PC-9 (cell line): ENCODE results near the gene CHEK1.
"Not testable (repeated sequence)": the region's sequence is repeated elsewhere in the genome, so short reads cannot be mapped to it uniquely, and the experiment has no call there.

Experiments used
- CTCF ChIP-seq: fragments of 200-600 bp; sonication (generic); conservative IDR thresholded peaks from 2 replicates; pipeline ENCODE4 v1.6.1; 2017; ENCODE audit warnings: mixed run types, antibody characterized with exemption, mild to moderate bottlenecking, moderate library complexity
- EZH2 ChIP-seq: fragments of 200-600 bp; sonication (generic); IDR thresholded peaks from 2 replicates; pipeline ENCODE4 v1.8.0; 2017; ENCODE audit warnings: antibody characterized with exemption, low read depth

GRCh38 chr11:125704686-125705085 lies 79.7 kb downstream of the CHEK1 start:
- TF ChIP-seq CTCF, EZH2: not testable (repeated sequence)
